Stimulated activated effector memory CD8-positive, alpha-beta T cell treated with anti-CD3 and anti-CD28 coated beads, Interleukin-12 subunit alpha, Interleukin-12 subunit beta, amount 100 ng/mL, for 72 hours (primary cell): ENCODE data around the gene NLGN1.

Experiments
- ATAC-seq: fragments of 150-1000 bp; cut with Tn5 transposase; 2 replicates; pipeline ENCODE4 v1.10.0; 2021
- DNase-seq, 2 donors: peaks; one replicate each; pipeline ENCODE4 v3.0.0; 2021 to 2022; ENCODE audit warnings: low spot score in 2 of 2
- H3K27ac Mint-ChIP-seq: one replicate; pipeline ENCODE4 v1.8.0; 2022; ENCODE audit warnings: mild to moderate bottlenecking, mixed read lengths
- H3K36me3 Mint-ChIP-seq: one replicate; pipeline ENCODE4 v1.8.0; 2022; ENCODE audit warnings: mild to moderate bottlenecking, mixed read lengths
- H3K4me1 Mint-ChIP-seq: one replicate; pipeline ENCODE4 v1.8.0; 2022; ENCODE audit warnings: mixed read lengths
- H3K4me3 Mint-ChIP-seq: one replicate; pipeline ENCODE4 v1.8.0; 2022; ENCODE audit warnings: mild to moderate bottlenecking, mixed read lengths
- H3K9me3 Mint-ChIP-seq: one replicate; pipeline ENCODE4 v1.8.0; 2022; ENCODE audit warnings: mixed read lengths

The NLGN1 gene

DNA sequence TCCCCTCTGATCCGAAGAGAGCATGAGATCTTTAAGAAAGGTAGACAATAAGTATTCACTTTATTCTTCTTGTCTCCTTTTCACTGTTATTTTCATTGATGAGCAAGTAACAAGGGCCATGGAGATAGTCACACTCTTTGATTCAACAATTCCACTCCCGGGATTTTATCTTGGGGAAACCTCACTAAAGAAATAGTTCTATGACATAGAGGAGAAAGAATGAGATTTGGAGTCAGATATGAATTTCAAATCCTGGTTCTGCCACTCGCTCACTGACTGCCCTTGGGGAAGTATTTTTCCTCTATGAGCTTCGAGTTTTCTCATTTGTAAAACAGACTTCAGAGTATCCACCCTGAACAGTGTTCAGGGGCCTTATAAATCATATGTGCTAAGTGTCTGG is 514.6 kb downstream of the NLGN1 start:
- DNase-seq (no peak), ATAC-seq (no peak)
- no peaks in the 10 kb centered on the region for H3K36me3 Mint-ChIP-seq
- peaks cover 7% of the 10 kb centered on the region for H3K9me3 Mint-ChIP-seq
- no peak overlapping the region for H3K27ac Mint-ChIP-seq
- H3K4me3 Mint-ChIP-seq, result no peak overlapping the region
- no peaks in the 10 kb centered on the region for H3K4me1 Mint-ChIP-seq

DNA sequence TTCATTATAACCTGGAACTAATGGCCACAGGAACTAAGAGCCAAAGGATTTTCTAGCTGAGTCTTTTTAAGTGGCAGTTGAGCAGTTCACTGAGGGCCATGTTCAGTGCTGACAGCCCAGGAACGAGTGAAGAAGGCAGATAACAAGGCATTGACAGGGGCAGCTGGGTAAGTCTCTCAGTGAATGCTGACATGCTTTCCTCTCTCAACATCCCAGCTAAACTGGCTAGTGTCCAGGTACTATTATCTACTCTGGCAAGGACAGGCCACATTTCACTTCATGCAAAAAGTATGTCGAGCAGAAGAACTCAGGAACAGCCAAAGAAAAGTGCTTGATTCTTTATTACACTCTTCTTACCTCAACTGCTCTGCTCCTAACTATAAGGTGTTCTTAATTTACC is 515.9 kb downstream of the NLGN1 start:
- Mint-ChIP-seq H3K27ac (no peak overlapping the region), H3K4me1 (no peaks in the 10 kb centered on the region), H3K4me3 (no peak overlapping the region), H3K9me3 (peaks cover 7% of the 10 kb centered on the region), H3K36me3 (no peaks in the 10 kb centered on the region)
- ATAC-seq (no peak), DNase-seq (no peak)

DNA sequence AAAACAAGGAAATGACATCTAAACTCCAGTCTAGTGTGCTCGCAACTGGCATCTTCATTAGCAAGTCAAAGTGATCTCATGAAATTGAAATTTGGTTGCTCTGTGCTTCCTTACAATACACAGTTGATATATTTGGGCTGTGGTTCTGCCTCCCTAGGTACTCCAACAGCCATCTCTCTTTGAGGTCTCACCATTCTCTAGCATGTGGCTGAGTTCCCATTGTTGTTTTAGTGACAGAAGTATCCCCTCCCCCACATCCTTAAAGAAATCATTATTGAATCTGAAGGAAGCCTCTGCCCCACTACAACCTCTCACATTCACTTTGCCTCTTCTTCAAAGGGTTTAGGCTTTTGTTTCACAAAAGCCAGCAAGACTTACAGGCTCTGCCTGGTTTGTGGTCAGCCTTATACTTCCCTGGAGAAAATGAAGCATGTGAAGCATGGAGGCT is 516.5 kb downstream of the NLGN1 start:
- DNase-seq, result no peak
- ATAC-seq, result no peak
- Mint-ChIP-seq H3K36me3 (no peaks in the 10 kb centered on the region), H3K4me3 (no peak overlapping the region), H3K27ac (no peak overlapping the region), H3K9me3 (peaks cover 10% of the 10 kb centered on the region), H3K4me1 (no peaks in the 10 kb centered on the region)

DNA sequence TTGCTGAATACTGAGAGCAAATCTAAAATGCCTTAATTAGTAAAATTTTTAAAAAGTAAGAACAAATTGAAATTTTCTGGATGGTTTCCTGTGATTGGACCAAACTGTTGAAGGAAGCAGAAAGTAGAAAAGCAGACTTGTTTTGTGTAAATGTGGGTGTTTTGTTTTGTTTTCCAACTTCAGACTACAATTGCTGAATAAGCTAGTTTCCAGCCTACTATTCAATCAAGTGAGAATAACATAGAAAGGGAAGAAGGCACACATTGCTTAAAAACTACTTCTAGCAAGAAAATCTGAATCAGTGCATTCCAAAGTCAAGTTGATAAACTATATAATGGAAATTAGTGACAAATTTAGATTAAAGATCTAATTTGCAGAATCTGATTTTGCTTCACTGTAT is 519.3 kb downstream of the NLGN1 start:
- Mint-ChIP-seq H3K4me1 (no peaks in the 10 kb centered on the region), H3K4me3 (no peak overlapping the region), H3K36me3 (no peaks in the 10 kb centered on the region), H3K9me3 (peaks cover 11% of the 10 kb centered on the region), H3K27ac (no peak overlapping the region)
- ATAC-seq (no peak), DNase-seq (no peak)

DNA sequence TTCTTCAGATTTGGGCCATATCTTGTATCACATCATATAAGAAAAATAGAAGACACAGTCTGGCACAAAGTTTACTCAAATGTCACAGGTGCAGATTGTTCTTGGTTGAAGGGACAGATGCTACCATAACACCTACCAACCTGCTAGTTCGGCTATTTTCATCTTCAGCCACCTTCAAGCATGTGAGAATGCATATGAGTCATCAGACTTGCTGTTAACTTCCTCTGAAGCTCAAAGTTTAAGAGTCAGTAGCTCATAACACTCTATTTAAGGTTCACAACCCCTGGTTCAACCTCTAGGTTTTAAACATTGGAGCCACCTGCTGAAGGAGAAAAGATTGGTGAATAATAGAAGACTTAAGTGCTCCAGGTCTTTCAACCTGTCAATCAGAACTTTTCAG is 522.8 kb downstream of the NLGN1 start:
- no peak overlapping the region for H3K27ac Mint-ChIP-seq
- no peaks in the 10 kb centered on the region for H3K4me1 Mint-ChIP-seq
- H3K9me3 Mint-ChIP-seq, result peaks cover 8% of the 10 kb centered on the region
- no peak for DNase-seq
- no peak overlapping the region for H3K4me3 Mint-ChIP-seq
- no peak for ATAC-seq
- no peaks in the 10 kb centered on the region for H3K36me3 Mint-ChIP-seq

DNA sequence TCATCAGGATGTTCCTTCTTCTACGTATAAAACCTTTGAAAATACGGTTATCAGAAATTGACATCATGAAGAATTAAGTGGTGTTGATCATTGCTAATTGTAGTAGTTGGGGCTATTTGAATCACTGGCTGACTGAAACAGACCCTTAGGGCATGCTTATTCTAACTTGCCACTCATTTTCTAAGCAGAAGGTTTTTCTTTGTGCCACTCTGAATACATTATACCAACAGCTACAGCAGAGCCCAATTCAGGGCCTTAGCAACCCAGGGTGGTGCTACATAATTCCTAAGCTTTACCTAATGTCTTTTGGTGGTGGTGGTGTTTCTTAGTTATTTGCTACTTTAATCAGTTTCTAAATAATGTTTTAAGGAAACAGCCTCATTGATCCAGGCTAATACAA is 524.2 kb downstream of the NLGN1 start:
- no peak for DNase-seq
- no peaks in the 10 kb centered on the region for H3K36me3 Mint-ChIP-seq
- H3K9me3 Mint-ChIP-seq, result peaks cover 13% of the 10 kb centered on the region
- no peak overlapping the region for H3K27ac Mint-ChIP-seq
- no peak for ATAC-seq
- no peak overlapping the region for H3K4me3 Mint-ChIP-seq
- no peaks in the 10 kb centered on the region for H3K4me1 Mint-ChIP-seq

DNA sequence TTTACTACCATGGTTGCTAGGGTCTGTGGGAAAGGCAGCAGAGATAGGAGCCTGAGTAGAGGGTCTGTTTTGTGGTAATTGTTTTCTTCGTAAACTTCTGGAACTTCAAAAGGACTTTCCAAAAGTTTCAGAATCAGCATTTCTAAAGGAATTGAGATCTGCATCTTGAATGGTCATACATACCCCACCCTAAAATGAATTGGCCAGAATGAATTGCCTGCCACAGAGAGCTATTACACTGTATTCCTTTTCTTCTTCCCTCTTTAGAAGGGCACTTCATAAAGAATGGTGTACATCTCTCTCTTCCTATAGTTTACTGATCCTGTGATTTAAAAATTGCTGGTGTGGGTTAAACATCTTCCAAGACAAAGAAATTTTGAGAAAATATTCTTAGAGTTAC is 525.7 kb downstream of the NLGN1 start:
- Mint-ChIP-seq H3K9me3 (peaks cover 13% of the 10 kb centered on the region), H3K27ac (no peak overlapping the region), H3K4me3 (no peak overlapping the region), H3K36me3 (no peaks in the 10 kb centered on the region), H3K4me1 (no peaks in the 10 kb centered on the region)
- DNase-seq (no peak), ATAC-seq (no peak)

DNA sequence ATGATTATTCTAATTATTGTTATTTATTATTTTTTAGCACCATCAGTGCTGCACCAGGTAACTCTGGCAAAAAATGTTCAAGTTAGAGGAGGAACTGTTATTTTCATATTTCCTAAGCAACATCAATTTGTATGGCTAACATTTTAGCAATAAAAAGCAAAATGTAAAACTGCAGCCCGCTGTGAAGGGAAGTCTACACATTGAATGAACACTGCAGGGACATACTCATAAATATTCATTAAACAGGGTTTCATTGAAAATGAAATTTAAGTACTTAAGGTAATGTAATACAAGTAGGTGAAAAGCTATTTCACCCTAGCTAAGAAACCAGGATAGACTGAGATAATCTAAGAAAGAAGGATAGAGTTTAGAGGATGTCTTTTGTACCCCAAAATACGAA is 532.7 kb downstream of the NLGN1 start:
- H3K9me3 Mint-ChIP-seq, result peaks cover 11% of the 10 kb centered on the region
- no peaks in the 10 kb centered on the region for H3K4me1 Mint-ChIP-seq

DNA sequence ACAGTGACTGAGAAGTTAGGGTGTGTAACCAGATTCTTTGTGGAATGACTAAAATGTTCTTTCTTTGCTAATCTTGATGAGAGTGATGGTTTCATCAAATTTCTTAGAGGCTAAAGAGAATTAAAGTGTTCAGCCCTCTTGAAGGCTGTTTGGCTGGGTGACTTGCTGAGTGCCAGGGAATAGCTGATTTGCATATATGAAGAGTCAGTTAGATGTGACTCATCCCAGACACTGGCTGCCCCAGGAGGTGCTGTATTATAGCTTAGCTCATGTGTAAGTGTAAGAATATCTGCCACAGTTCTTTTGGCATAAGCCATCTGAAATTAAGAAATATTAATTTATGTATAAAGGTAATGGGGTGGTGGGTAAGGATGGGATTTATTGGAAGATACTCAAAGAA is 535.1 kb downstream of the NLGN1 start:
- no peak overlapping the region for H3K4me3 Mint-ChIP-seq
- H3K4me1 Mint-ChIP-seq, result no peaks in the 10 kb centered on the region
- no peak overlapping the region for H3K27ac Mint-ChIP-seq
- ATAC-seq (no peak), DNase-seq (no peak)
- H3K9me3 Mint-ChIP-seq, result peaks cover 10% of the 10 kb centered on the region
- H3K36me3 Mint-ChIP-seq, result no peaks in the 10 kb centered on the region

More for the DNA sequence above, 532.7 kb downstream of the NLGN1 start:
- ATAC-seq (no peak), DNase-seq (no peak)
- Mint-ChIP-seq H3K36me3 (no peaks in the 10 kb centered on the region), H3K4me3 (no peak overlapping the region), H3K27ac (no peak overlapping the region)

DNA sequence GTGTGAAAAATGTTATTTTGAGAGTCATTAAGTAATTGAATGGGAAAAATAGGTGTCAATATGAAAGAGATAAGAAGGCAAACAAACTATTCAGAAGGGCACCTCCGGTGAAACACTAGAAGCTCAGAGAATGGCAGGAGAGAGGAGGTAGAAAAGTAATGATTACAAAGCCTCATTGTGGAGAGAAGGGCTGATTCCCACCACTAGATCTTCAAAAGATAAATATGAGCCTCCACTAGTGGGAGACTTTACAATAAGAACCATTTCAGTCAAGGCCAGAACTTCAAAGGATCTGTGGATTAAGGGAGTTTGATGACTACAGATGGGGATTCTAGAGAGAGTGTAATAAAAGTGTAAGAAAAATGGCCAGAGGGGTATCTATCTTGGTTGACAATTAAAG is 535.6 kb downstream of the NLGN1 start:
- DNase-seq (no peak), ATAC-seq (no peak)
- H3K4me3 Mint-ChIP-seq, result no peak overlapping the region
- no peaks in the 10 kb centered on the region for H3K4me1 Mint-ChIP-seq
- H3K36me3 Mint-ChIP-seq, result no peaks in the 10 kb centered on the region
- no peak overlapping the region for H3K27ac Mint-ChIP-seq
- peaks cover 10% of the 10 kb centered on the region for H3K9me3 Mint-ChIP-seq

DNA sequence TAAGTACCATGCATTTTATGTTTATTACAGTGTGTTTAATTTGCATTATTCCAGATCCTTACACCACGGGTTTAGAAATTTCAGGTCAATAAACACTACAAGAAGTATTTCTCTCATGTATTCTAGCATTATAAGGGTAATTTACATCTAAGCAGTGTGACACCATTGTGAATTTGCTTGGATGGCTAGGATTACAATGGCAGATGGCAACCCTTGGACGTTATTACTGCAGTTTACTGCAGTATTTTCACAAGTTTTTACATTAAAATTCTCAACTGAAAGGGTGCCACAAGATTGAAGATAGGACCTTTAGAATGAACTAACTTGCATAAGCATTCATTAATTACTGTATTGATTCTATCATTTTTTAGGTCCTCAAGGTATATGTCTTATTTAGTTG is 538.8 kb downstream of the NLGN1 start:
- DNase-seq (no peak), ATAC-seq (no peak)
- no peaks in the 10 kb centered on the region for H3K36me3 Mint-ChIP-seq
- H3K4me3 Mint-ChIP-seq, result no peak overlapping the region
- H3K9me3 Mint-ChIP-seq, result peaks cover 9% of the 10 kb centered on the region
- no peaks in the 10 kb centered on the region for H3K4me1 Mint-ChIP-seq
- no peak overlapping the region for H3K27ac Mint-ChIP-seq

DNA sequence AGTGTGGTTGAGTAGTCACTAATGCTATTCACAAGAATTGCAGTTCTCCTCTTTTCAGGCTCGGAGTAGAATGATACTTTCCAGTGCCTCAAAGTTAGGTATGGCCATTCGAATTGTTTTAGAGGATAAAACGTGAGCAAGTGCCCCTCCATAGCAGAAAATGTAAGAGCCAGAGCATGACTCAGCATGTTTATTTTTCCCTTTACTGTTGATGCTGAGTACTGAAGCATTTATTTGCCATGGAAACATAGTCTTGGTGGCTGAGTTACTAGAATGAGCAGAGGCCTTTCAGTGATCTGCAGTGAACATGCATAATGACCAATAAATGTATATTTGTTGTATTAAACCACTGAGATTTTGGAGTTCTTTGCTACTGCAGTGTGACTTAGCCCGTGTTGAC is 540.6 kb downstream of the NLGN1 start:
- Mint-ChIP-seq H3K27ac (no peak overlapping the region), H3K36me3 (no peaks in the 10 kb centered on the region), H3K9me3 (peaks cover 5% of the 10 kb centered on the region), H3K4me3 (no peak overlapping the region), H3K4me1 (no peaks in the 10 kb centered on the region)
- ATAC-seq, result no peak
- no peak for DNase-seq

DNA sequence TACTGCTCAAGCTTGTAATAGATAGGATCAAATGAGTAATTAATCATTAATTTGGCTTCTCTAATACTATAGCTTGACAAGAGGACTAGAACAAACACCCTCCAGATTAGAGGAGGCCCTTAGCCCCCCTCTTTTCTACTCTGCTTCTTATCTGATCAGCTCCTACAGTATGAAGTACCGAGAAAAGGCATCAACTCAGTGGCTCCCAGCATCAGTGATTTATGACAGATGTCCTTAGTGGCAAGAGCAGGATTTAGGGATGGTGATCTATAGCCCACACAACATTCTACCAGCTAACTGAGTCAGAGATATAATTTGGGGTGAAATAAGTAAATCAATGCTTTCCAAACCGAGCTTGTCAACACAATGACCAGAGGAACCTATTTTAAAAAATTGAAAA is 541.1 kb downstream of the NLGN1 start:
- Mint-ChIP-seq H3K36me3 (no peaks in the 10 kb centered on the region), H3K27ac (no peak overlapping the region), H3K4me3 (no peak overlapping the region), H3K9me3 (peaks cover 5% of the 10 kb centered on the region), H3K4me1 (no peaks in the 10 kb centered on the region)
- no peak for DNase-seq
- ATAC-seq, result no peak

DNA sequence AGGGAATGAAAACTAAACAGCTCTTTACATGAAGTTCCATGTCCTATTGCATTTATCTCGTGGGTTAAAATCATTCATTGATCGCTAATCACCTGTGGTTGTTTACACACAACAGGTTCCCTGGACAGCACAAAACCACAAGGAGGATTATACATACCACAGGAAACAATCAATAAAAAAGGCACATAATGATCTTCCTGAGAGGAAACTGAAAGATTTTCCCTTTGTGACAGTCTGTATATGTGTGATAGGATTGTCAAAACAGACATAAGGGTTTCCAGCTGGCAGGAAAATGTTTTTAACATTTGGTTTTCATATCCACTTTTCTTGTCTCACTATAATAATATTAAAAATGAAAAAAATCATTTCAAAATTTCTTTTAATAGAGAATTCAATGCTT is 541.8 kb downstream of the NLGN1 start:
- H3K9me3 Mint-ChIP-seq, result peaks cover 5% of the 10 kb centered on the region
- H3K4me1 Mint-ChIP-seq, result no peaks in the 10 kb centered on the region
- DNase-seq (no peak), ATAC-seq (no peak)
- H3K36me3 Mint-ChIP-seq, result no peaks in the 10 kb centered on the region
- no peak overlapping the region for H3K27ac Mint-ChIP-seq
- no peak overlapping the region for H3K4me3 Mint-ChIP-seq

DNA sequence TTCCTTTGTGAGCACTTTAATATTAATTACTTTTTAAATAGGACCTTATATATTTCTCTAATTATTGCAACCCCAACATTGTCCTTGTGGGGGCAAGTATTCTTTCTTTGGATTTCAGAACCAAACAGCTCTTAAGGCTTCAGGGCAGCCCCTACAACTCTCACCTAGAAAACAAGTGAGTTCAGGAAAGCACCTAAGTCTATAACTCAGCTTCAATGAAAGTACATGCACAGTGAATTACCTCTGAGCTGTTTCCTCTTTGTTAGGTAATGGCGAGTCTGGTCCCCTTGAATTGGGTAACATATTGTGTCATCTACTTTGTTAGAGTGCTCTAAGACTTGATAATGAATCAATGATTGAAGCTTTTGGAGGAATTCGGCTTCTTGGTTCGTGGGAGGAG is 545.7 kb downstream of the NLGN1 start:
- no peaks in the 10 kb centered on the region for H3K4me1 Mint-ChIP-seq
- ATAC-seq (no peak), DNase-seq (no peak)
- no peak overlapping the region for H3K27ac Mint-ChIP-seq
- H3K4me3 Mint-ChIP-seq, result no peak overlapping the region
- peaks cover 1% of the 10 kb centered on the region for H3K9me3 Mint-ChIP-seq
- no peaks in the 10 kb centered on the region for H3K36me3 Mint-ChIP-seq

DNA sequence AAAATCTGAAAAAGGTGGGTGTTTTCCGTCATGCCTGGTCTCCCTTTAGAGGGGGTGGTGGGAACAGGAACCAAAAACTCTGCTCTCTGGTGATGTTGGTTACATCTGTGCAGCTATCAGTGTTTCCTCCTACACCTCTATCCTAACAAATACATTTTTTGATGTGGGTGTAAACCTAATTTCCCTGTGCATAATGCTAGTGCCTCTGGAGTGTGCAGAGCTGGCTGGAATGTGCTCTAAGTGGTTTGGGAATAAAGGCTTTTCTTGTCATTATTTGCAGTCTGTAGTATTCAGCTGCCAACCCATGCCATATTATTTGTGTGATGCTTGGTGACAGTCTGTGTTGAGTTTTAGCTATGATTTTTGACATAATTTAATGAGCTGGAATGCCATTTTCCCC is 547.6 kb downstream of the NLGN1 start:
- no peak overlapping the region for H3K4me3 Mint-ChIP-seq
- no peak overlapping the region for H3K27ac Mint-ChIP-seq
- H3K4me1 Mint-ChIP-seq, result no peaks in the 10 kb centered on the region
- no peaks in the 10 kb centered on the region for H3K36me3 Mint-ChIP-seq
- DNase-seq, result no peak
- no peak for ATAC-seq
- H3K9me3 Mint-ChIP-seq, result peaks cover 5% of the 10 kb centered on the region

DNA sequence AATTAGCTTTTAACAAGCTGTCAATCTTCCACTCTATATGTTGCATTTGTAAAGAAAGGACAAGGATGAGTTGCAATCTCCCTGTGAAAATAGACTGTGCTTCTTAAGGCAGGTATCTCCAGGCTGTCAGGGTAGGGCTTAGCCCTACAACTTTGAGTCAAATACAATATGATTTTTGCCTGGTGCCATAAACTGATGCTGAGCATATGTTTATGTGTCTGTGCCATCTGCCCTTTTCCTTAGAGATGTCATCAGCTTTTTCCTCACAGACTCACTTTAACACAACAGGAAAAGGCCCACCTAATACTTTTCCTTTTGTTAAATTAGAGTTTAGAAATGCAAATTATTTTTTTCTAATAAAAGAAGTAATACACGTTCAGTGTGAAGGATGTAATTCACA is 548.3 kb downstream of the NLGN1 start:
- peaks cover 5% of the 10 kb centered on the region for H3K9me3 Mint-ChIP-seq
- H3K36me3 Mint-ChIP-seq, result no peaks in the 10 kb centered on the region
- H3K4me3 Mint-ChIP-seq, result no peak overlapping the region
- H3K27ac Mint-ChIP-seq, result no peak overlapping the region
- H3K4me1 Mint-ChIP-seq, result no peaks in the 10 kb centered on the region
- DNase-seq (no peak), ATAC-seq (no peak)
